GM18868 (cell line): Measurements from ENCODE around the gene MCM3AP.

Experiments used
- ATAC-seq: cut with Tn5 transposase; IDR thresholded peaks from one replicate; pipeline ENCODE4 v1.9.1; 2021; ENCODE audit warnings: mild to moderate bottlenecking, moderate library complexity; ENCODE audit not compliant: unreplicated experiment

The MCM3AP gene

GRCh38 chr21:46189213-46189958, 96.0 kb downstream of the MCM3AP start:
- ATAC-seq: no peak

GRCh38 chr21:46188226-46189212, 96.9 kb downstream of the MCM3AP start:
- no peak for ATAC-seq

- ATAC-seq: no peak
These were observed 97.6 kb downstream of the MCM3AP start for GRCh38 chr21:46187814-46188213.

- no peak for ATAC-seq
These were observed 98.2 kb downstream of the MCM3AP start for GRCh38 chr21:46187261-46187660.

GRCh38 chr21:46185716-46186115, 99.7 kb downstream of the MCM3AP start:
- no peak for ATAC-seq
